Activated CD4-positive, alpha-beta T cell treated with anti-CD3 and anti-CD28 coated beads, Interleukin-2, amount 10 ng/mL, durations not matched to agents 24 days and 14 days (primary cell): ENCODE data around the gene CFAP65. TPM values are rescaled to one million over a fixed set of nuclear protein-coding genes. Genes with fewer than 3 reads are reported as not detected.

Experiments used
- DNase-seq: peaks from one replicate; pipeline ENCODE4 v3.0.0; 2022
- H3K27ac Mint-ChIP-seq: one replicate; pipeline ENCODE4 v1.8.0; 2022; ENCODE audit warnings: mild to moderate bottlenecking, mixed read lengths
- H3K27me3 Mint-ChIP-seq: one replicate; pipeline ENCODE4 v1.8.0; 2022; ENCODE audit warnings: mixed read lengths
- H3K36me3 Mint-ChIP-seq: one replicate; pipeline ENCODE4 v1.8.0; 2022; ENCODE audit warnings: low read depth, mild to moderate bottlenecking, mixed read lengths
- H3K4me1 Mint-ChIP-seq: one replicate; pipeline ENCODE4 v1.8.0; 2021; ENCODE audit warnings: mixed read lengths
- H3K4me3 Mint-ChIP-seq: one replicate; pipeline ENCODE4 v1.8.0; 2022; ENCODE audit warnings: mild to moderate bottlenecking, moderate library complexity, mixed read lengths
- H3K9me3 Mint-ChIP-seq: one replicate; pipeline ENCODE4 v1.8.0; 2021; ENCODE audit warnings: mixed read lengths
- intact Hi-C: fragments of 100-400 bp; cut with micrococcal nuclease; formaldehyde crosslinking; loops from one replicate; pipeline ENCODE4 v1.15.1; 2023
- total RNA-seq: library from RNA; stranded (reverse); gene quantifications from 2 replicates; pipeline ENCODE4 v1.2.3, GENCODE V29; 2022

Gene CFAP65
- total RNA-seq, 1 donor from 2014 or later, result not detected

GRCh38 chr2:219032051-219032745, 9.1 kb downstream of the CFAP65 start:
- Mint-ChIP-seq H3K27ac (no peak overlapping the region), H3K9me3 (no peaks in the 10 kb centered on the region)

DNA sequence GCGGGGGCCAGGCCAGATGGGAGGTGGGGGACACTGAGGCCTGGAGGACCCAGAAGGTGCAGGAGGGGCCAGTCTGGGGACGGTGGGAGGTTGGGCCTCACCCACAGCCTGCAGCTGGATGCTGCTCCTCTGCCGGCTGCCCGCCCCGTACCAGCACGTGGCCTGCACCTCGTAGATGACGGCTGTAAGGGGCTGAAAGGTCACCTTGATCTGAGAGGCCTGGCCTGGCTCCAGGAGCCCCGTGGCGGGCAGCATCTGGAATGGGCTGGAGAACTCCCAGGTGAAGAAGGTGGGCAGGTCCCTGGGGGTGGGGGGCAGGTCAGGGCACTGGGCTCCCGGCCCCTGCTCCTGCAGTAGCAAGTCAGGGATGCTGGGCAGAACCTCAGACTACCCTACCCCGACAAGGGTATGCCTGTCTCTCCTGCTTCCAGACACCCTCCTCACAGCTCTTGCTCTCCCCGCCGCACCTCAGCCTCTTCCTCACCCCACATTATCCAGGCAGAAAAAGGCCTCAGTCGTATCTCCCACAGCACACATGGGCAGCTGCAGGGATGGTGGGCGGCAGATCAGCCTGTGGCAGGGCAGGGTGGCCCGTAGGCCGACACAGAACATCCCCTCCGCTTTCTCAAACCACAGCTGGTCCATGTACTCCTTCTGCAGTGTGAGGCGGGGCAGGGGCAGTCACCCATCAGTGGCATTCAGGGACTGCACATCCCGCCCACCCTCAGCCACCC, 10.1 kb downstream of the CFAP65 start:
- H3K27ac Mint-ChIP-seq, result no peak overlapping the region
- intact Hi-C loops, result no loop called here
- H3K36me3 Mint-ChIP-seq, result no peaks in the 10 kb centered on the region
- DNase-seq, result no peak
- H3K4me3 Mint-ChIP-seq, result no peak overlapping the region
- H3K27me3 Mint-ChIP-seq, result peaks cover 25% of the 10 kb centered on the region
- H3K4me1 Mint-ChIP-seq, result no peaks in the 10 kb centered on the region
- no peaks in the 10 kb centered on the region for H3K9me3 Mint-ChIP-seq

More at GRCh38 chr2:219032051-219032745, 9.1 kb downstream of the CFAP65 start:
- intact Hi-C loops, result no loop called here
- H3K27me3 Mint-ChIP-seq, result peaks cover 25% of the 10 kb centered on the region
- H3K4me1 Mint-ChIP-seq, result no peaks in the 10 kb centered on the region
- DNase-seq, result no peak
- H3K36me3 Mint-ChIP-seq, result no peaks in the 10 kb centered on the region
- H3K4me3 Mint-ChIP-seq, result no peak overlapping the region

DNA sequence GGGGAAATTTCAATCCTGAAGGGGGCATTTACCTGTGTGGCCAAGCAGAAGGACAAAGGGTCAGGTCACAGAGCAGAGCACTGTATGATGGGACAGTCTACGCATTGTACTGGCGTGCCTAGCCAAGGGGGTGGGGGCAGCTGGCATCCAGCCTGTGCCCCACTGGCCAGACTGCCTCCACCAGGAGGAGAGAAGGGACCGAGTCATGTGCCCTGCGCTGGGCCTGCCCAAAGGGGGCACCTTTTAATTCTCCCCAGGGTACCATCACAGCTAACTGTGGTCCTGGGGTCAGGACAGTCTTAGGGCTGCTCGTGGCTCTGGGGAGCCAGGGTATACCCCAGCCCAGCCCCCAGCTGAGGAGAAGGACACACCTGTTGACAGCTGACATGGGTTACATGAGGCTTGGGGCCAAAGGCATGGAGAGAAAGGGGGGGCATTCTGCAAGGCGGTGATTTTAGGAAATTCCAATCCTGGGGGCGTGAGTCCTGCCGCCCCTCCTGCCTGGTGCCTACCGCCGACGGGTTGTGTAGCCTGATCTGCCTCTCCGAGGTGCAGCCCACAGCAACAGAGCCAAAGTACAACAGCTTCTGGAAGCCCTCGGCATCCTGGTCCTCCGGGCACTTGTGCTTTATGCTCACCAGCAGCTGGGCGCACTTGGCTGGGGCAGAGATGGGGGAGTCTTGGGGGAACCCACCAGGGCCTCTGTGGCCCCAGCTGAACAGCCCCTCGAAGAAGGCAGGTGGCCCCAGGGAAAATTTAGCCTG, 11.0 kb downstream of the CFAP65 start:
- Mint-ChIP-seq H3K36me3 (no peaks in the 10 kb centered on the region), H3K4me1 (no peaks in the 10 kb centered on the region)
- intact Hi-C loops, result no loop called here

DNA sequence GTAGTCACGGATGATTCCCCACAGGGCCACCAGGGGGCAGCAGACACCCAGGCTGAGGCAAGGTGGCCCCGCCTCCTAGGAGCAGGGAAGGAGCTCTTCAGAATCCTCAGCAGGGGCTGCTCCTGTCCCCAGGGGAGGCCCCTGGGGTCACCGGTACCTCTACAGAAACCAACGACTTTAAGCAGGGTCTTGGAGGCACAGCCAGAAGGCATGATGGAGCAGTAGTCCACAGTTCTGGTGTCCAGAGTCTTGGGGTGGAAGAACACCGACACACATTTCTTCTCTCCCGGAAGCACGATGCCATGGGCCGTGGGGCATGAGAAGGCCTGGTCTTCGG, 11.5 kb downstream of the CFAP65 start:
- no peak overlapping the region for H3K4me3 Mint-ChIP-seq
- no peaks in the 10 kb centered on the region for H3K9me3 Mint-ChIP-seq

More for the DNA sequence above, 11.0 kb downstream of the CFAP65 start:
- H3K4me3 Mint-ChIP-seq, result no peak overlapping the region
- H3K27me3 Mint-ChIP-seq, result peaks cover 19% of the 10 kb centered on the region
- H3K9me3 Mint-ChIP-seq, result no peaks in the 10 kb centered on the region
- no peak for DNase-seq
- no peak overlapping the region for H3K27ac Mint-ChIP-seq

DNA sequence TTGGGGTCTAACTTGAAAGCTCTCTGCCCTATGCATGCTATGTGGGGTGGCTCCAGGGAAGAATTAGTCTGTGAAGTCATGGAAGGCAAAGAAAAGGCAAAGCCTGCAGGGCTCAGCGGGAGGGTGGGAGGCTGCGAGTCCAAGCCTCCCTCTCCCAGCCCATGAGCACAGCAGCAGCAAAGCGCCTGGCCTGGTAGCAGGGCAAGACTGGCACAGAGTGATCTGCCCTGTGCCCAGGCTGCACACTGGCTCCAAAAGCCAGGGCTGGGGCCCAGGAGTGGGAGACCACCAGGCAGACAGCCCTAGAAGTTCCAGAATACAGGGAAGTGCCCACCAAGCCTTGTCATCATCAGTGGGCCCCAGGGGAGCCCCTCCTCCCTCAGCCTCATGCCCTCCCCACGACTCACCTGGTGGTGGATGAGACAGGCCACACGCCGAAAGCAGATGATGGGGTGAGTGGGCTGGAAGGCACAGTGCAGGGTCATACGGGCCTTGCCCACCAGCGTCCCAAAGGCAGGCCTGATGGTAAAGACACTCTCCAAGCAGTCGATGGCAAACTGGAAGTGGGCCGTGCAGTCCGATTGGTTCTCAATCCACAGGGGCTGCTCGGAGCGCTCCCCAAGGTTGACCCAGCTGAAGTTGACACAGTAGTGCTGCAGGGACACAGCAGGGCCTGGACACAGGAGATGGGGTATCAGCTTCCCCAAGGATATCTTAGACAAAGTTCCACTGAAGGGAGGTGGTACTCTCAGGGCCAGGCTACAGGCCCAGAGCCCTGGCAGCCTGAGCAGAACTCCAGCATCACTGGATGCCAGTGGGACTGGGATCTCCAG, 12.1 kb downstream of the CFAP65 start:
- H3K4me1 Mint-ChIP-seq, result no peaks in the 10 kb centered on the region
- no peaks in the 10 kb centered on the region for H3K36me3 Mint-ChIP-seq
- H3K27ac Mint-ChIP-seq, result no peak overlapping the region
- H3K27me3 Mint-ChIP-seq, result peaks cover 7% of the 10 kb centered on the region
- H3K9me3 Mint-ChIP-seq, result no peaks in the 10 kb centered on the region
- H3K4me3 Mint-ChIP-seq, result no peak overlapping the region
- no peak for DNase-seq
- intact Hi-C loops, result loop anchor here (1.0 kb wide), 2 partner anchors 90 to 126 kb away; no protein-coding TSS in a partner anchor

More for the DNA sequence above, 11.5 kb downstream of the CFAP65 start:
- DNase-seq, result peak; percentile 93
- intact Hi-C loops, result loop anchor here (1.0 kb wide), 2 partner anchors 90 to 126 kb away; no protein-coding TSS in a partner anchor
- Mint-ChIP-seq H3K27me3 (peaks cover 13% of the 10 kb centered on the region), H3K36me3 (no peaks in the 10 kb centered on the region), H3K27ac (no peak overlapping the region), H3K4me1 (no peaks in the 10 kb centered on the region)

DNA sequence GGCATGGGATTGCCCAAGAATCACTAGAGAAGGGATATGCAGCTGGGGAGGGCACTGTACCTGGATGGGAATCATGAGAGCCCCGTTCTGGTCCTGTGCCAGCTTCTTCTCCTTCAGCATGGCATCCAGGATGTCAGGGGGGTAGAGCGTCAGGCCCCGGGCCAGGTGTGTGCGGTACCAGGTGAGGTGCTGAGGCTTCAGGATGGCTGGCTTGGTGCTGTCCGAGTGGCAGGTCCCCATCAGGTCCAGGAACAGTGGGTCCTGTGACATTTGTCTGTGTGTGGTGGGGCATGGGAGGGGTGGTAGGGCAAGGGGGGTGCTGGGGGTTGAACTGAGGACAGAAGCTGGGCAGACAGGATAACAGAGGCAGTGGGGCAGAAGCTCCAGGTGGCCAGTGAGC, 13.2 kb downstream of the CFAP65 start:
- intact Hi-C loops, result no loop called here
- DNase-seq, result no peak
- Mint-ChIP-seq H3K36me3 (no peaks in the 10 kb centered on the region), H3K27ac (no peak overlapping the region), H3K4me3 (no peak overlapping the region), H3K9me3 (no peaks in the 10 kb centered on the region), H3K4me1 (no peaks in the 10 kb centered on the region), H3K27me3 (no peaks in the 10 kb centered on the region)

GRCh38 chr2:219027511-219028055, 13.7 kb downstream of the CFAP65 start:
- intact Hi-C loops, result no loop called here
- H3K9me3 Mint-ChIP-seq, result no peaks in the 10 kb centered on the region

GRCh38 chr2:219026946-219027345, 14.4 kb downstream of the CFAP65 start:
- Mint-ChIP-seq H3K27ac (no peak overlapping the region), H3K4me1 (no peaks in the 10 kb centered on the region), H3K36me3 (no peaks in the 10 kb centered on the region), H3K27me3 (no peaks in the 10 kb centered on the region), H3K9me3 (no peaks in the 10 kb centered on the region), H3K4me3 (no peak overlapping the region)
- intact Hi-C loops, result no loop called here
- no peak for DNase-seq

More at GRCh38 chr2:219027511-219028055, 13.7 kb downstream of the CFAP65 start:
- Mint-ChIP-seq H3K27ac (no peak overlapping the region), H3K4me3 (no peak overlapping the region), H3K36me3 (no peaks in the 10 kb centered on the region), H3K27me3 (no peaks in the 10 kb centered on the region), H3K4me1 (no peaks in the 10 kb centered on the region)
- no peak for DNase-seq

- no peak overlapping the region for H3K4me3 Mint-ChIP-seq
- no peak overlapping the region for H3K27ac Mint-ChIP-seq
- no peak for DNase-seq
- no peaks in the 10 kb centered on the region for H3K4me1 Mint-ChIP-seq
- no peaks in the 10 kb centered on the region for H3K9me3 Mint-ChIP-seq
- intact Hi-C loops, result no loop called here
- no peaks in the 10 kb centered on the region for H3K36me3 Mint-ChIP-seq
- no peaks in the 10 kb centered on the region for H3K27me3 Mint-ChIP-seq
Observed at GRCh38 chr2:219025637-219026585, 15.4 kb downstream of the CFAP65 start.

- intact Hi-C loops, result no loop called here
- H3K27ac Mint-ChIP-seq, result no peak overlapping the region
- H3K27me3 Mint-ChIP-seq, result no peaks in the 10 kb centered on the region
- H3K4me3 Mint-ChIP-seq, result no peak overlapping the region
- H3K4me1 Mint-ChIP-seq, result no peaks in the 10 kb centered on the region
- DNase-seq, result no peak
- no peaks in the 10 kb centered on the region for H3K36me3 Mint-ChIP-seq
- H3K9me3 Mint-ChIP-seq, result no peaks in the 10 kb centered on the region
Observed at GRCh38 chr2:219024059-219024458, 17.3 kb downstream of the CFAP65 start.

GRCh38 chr2:219023045-219023605, 18.2 kb downstream of the CFAP65 start:
- Mint-ChIP-seq H3K4me1 (no peaks in the 10 kb centered on the region), H3K9me3 (no peaks in the 10 kb centered on the region), H3K4me3 (no peak overlapping the region), H3K27ac (no peak overlapping the region), H3K36me3 (no peaks in the 10 kb centered on the region), H3K27me3 (no peaks in the 10 kb centered on the region)
- DNase-seq, result no peak
- intact Hi-C loops, result no loop called here

- Mint-ChIP-seq H3K9me3 (no peaks in the 10 kb centered on the region), H3K36me3 (no peaks in the 10 kb centered on the region), H3K27ac (no peak overlapping the region), H3K27me3 (no peaks in the 10 kb centered on the region), H3K4me3 (no peak overlapping the region), H3K4me1 (no peaks in the 10 kb centered on the region)
- no peak for DNase-seq
- intact Hi-C loops, result no loop called here
Observed at GRCh38 chr2:219022616-219023015, 18.7 kb downstream of the CFAP65 start.
